ELF-1 (cell line): Measurements from ENCODE around the gene VWA5B1.
"Not testable (repeated sequence)": the region's sequence is repeated elsewhere in the genome, so short reads cannot be mapped to it uniquely, and the experiment has no call there.

Source experiments
- DNase-seq: peaks from one replicate; pipeline ENCODE4 v3.0.0-alpha.2; 2016; ENCODE audit warnings: low read depth, low spot score

VWA5B1 gene

DNA sequence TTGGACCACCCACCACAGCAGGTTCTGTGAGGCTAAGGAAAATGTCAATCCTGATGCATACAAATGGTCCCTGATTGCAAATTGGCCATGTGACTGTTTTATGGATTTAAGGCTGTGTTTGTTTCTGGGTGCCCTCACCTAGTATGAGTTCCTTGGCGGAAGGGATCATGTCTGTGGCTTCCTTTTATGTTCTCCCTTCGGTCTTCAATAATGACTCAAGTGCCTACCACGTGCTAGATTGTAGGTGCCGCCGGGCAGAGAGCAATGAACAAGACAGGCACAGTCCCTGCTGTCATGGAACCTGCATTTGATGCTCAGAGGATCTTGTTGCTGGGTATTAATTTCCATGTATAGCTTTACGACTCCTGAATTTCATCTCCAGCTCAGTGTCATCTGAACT is 9.8 kb upstream of the VWA5B1 start:
- no peak for DNase-seq

DNA sequence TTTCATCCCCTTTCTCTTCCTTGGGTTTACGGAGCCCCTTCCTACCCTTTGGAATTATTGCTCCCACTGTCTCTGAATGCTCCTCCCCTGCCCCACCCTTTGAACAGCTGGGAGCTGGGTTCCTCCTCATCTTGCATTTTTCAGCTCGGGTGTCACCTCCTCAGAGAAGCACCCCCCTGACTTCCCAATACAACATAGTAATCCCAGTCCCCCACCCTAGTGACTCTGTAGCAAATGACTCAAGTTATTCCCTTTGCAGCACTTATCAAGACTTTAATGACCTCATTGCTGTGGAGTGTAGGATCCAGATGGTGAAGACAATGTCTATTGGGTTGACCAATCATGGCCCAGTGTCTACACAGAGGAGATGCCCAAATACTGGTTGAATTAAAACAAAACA is 8.9 kb upstream of the VWA5B1 start:
- no peak for DNase-seq

GRCh38 chr1:20282533-20282932 is 8.1 kb upstream of the VWA5B1 start:
- peak; percentile 31 for DNase-seq

GRCh38 chr1:20284046-20284445 is 6.6 kb upstream of the VWA5B1 start:
- no peak for DNase-seq

DNA sequence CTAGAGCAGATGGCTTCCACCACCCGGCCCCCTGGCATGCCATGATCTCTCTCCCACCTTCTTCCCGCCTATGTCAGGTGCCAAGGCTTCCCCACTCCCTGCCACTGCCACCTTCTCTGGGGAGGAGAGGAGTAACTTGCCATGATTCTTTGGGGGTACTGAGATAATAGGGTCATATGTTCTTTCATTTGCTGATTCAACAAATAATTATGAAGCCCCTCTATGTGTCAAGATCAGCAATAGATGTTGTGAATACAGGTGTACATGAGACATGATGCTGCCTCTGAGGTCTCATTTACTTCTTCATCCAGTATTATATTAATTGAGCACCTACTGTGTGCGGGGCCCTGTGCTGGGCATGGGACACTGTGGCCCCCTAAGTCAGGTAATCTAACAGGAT is 6.0 kb upstream of the VWA5B1 start:
- DNase-seq: no peak

DNA sequence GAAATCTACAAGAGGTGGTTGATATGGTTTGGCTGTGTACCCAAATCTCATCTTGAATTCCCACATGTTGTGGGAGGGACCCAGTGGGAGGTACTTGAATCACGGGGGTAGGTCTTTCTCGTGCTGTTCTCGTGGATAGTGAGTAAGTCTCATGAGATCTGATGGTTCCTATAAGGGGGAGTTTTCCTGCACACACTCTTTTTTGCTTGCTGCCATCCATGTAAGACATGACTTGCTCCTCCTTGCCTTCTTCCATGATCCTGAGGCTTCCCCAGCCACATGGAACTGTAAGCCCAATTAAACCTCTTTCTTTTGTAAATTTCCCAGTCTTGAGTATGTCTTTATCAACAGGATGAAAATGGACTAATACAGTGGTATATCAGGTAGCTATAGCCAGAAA is 5.2 kb upstream of the VWA5B1 start:
- DNase-seq: no peak

DNA sequence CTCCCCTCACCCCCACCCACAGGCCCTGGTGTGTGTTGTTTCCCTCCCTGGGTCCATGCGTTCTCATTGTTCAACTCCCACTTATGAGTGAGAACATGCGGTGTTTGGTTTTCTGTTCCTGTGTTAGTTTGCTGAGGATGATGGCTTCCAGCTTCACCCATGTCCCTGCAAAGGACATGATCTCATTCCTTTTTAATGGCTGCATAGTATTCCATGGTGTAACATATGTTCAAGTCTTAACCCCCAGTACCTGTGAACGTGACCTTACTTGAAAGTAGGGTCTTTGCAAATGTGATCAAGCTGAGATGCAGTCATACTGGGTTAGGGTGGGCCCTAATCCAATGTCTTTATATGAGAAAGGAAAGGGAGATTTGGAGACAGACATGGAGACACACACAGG is 3.0 kb upstream of the VWA5B1 start:
- not testable (repeated sequence) for DNase-seq

DNA sequence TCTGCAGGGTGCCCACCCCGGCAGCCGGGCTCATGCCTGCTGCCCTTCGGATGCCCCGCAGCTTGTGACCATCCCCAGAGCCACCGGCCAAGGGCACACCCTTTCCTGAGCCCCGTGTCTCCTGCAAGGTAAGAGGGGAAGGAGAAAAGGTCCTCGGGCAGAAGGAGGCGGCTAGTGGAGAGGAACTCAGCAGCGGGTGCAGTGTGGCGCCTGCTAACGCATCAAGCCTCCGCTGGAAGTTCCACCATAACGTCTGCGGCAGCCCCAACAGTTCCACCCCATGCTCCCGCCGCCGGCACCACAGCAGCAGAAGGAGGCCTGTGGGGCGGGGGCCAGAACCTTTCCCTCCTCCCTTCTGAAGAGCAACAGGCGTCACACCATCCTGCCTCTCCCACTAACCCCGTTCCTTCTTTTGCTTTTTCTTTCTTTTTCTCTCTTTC is 990 bp downstream of the VWA5B1 start:
- peak; percentile 40 for DNase-seq

GRCh38 chr1:20298626-20299025 is 8.0 kb downstream of the VWA5B1 start:
- no peak for DNase-seq

DNA sequence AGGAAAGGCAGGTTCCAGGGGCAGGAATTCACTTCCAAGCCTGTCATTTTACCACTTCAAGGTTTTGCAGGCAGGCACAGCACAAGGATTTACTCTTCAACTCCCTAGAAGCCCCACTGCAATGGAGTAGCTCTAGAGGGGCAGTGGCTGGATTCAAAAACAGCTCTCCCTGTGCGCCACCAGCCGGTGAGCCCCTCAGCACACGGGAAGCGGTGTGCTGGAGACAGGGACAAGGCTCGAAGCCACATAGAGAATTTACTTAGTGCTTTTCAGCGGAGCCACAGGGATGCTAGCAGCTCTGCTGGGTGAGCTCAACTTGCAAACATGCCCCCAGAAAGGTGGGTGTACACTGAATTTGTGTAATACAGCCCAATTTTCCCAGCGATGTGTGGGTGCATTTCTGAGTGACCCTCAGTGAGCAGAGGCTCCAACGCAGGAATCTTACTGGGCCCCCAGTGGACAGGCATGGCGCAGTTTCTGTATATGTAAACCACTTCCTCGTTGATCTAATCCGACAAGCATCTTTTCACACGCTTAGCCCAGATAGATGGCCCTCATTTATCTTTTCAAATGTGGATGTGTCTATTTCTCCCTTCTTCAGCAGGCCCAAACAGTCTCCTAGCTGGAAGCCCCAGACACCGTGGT is 10.9 kb downstream of the VWA5B1 start:
- no peak for DNase-seq

DNA sequence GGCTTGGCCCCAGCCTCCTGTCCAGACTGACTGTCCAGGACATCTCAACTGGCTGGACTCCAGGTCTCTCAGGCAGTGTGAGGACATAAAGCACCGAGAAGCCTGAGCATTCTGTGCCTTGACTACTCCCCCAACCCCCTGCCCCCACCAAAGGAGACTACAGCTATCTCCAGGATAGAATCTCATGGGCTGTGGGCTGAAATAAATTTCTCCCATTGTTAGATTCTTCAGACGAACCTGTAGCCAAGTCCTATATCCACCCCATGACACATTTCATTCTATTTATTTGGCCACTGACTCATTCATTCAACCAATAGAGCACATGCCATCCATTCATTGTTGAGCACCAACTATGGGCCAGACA is 11.4 kb downstream of the VWA5B1 start:
- DNase-seq: no peak

GRCh38 chr1:20307026-20307425 is 16.4 kb downstream of the VWA5B1 start:
- DNase-seq: no peak

DNA sequence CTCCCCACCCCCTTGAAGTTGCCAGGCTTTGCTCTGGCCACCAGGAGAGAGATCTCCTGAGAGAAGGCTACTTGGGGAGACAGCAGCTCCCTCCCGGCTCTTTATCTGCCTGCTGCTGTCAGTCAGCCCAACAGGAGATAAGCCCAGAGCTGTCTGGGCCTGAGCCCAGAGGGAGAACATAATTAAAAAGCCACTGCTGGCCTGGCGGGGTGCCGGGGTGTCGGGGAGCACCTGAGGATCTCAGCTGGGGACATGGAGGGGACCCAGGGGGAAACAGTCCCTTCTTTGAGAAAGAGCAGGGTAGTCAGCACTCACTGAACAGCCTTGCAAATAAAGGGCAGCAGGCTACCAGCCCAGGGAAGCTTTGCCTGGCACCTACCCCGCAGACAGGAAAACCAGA is 17.9 kb downstream of the VWA5B1 start:
- DNase-seq: no peak

GRCh38 chr1:20311289-20311688 is 20.6 kb downstream of the VWA5B1 start:
- no peak for DNase-seq

DNA sequence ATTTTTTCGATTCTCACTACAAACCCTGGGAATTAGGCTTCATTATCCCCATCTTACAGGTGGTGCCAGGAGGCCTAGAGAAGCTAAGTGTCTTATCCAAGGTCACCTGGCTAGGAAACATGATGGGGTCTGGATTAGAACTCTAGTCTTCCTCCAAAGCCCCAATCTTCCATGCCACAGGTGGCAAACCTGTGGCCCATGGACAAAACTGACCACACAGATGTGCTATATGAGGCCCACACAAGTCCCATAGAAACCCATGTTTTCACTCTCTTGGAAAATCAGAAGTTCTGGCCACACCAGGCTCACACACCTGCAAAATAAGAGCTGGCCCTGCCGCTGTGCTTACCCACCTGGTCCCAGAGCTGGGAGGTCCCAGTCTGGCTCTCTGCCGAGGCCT is 21.6 kb downstream of the VWA5B1 start:
- DNase-seq: no peak

DNA sequence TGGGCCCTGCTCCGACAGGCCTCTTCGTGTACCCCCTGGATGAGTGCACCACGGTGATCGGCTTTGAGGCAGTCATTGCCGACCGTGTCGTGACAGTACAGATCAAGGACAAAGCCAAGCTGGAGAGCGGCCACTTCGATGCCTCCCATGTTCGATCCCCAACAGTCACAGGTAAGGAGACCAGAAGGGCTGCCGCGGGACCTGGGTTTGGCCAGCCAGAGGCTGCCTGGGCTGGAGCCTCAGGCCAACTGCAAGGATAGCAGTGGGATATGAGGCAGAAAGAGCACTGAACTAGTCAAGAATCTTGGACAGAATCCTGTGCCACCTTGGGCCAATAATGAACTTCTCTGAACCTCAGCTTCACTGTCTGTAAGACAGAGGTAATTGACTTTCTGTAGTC is 22.1 kb downstream of the VWA5B1 start:
- DNase-seq: no peak

DNA sequence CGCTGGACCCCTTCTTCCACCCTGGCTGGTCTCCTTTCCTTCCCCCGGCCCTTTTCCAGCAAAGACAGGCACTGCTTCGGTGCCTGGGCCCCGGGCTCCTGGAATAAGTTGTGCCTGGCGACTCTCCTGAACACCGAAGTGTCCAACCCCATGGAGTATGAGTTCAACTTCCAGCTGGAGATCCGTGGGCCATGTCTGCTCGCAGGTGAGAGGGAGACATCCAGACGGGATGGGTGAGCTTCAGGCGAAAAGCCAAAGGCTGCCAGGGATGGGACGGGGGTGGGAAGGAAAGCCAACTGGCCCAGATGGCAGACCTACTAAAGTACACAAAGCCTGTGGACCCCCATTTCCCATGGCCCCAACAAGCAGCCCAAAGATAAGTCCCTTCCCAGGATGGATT is 26.8 kb downstream of the VWA5B1 start:
- DNase-seq: no peak

DNA sequence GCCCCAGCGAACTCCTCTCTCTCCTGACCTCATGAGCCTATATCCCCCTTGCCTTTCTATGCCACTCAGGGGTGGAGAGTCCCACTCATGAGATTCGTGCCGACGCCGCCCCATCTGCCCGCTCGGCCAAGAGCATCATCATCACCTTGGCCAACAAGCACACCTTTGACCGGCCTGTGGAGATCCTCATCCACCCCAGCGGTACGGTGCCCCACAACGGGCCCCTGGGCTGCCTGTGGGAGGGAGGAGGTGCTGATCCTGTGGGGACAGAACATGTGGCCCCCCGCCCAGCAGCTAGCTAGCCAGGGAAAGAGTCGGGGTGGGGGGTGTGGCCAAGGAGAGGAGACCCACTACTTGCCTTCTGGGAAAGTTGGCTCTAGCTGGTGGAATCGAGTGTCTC is 27.8 kb downstream of the VWA5B1 start:
- no peak for DNase-seq

DNA sequence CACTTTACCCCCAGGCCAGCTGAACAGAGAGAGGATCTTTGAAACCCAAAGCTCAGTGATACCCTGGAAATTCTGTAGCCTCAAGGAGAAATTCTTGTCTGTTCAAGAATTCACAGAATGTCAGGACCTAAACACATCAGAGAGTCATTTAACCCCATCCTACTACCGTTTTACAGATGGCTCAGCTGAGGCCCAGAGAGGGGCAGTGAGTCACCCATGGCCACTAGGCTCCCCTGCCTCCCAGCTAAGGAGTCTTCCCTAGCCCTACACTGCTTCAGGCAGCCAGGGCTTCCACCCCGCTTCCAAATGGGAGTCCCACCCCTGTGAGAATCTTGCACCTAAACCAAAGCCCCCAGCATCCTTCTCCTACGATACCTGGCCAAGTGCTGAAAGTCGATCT is 28.3 kb downstream of the VWA5B1 start:
- peak; percentile 35 for DNase-seq

DNA sequence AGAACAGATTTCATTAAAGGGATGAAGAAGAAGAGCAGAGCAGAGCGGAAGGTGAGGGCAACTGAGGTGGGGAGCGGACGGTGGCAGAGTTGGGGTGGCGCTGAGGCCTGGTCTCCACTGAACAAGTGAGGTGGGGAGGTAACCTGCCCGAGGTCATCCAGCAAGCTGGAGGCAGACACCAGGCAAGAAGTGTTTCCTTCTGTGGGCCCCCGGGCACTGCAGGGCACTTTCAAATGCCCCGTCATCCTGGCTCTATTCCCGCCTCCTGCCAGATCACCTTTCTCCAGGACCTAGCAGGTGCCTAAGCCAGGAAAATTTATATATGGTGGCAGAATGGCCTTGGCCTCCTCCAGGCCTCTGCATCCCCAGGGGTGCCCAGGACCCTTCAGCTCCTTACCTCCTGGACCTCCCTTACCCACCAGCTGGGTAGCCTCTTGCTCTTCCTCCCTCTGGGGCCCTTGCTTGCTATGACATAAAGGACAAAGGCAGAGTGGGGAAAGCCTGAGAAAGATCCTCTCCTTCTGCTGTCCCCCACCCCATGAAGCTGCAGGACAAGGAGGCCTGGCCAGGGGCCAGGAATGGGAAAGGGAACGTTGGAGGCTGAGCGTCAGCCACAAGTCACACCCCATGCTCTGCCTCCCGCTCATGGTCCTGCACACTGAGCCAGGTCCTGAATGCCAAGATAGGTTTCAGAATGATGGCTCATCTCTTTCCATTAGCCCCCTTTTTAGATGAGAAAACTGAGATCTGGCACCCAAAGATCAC is 29.0 kb downstream of the VWA5B1 start:
- DNase-seq: no peak

- no peak for DNase-seq
Measured at GRCh38 chr1:20320704-20321103, 30.0 kb downstream of the VWA5B1 start.

- DNase-seq: no peak
Measured at GRCh38 chr1:20321573-20321972, 30.9 kb downstream of the VWA5B1 start.

- no peak for DNase-seq
Measured at GRCh38 chr1:20322081-20322824, 31.6 kb downstream of the VWA5B1 start.
